HG03045 (cell line): Measurements from ENCODE around the gene KIF13A.
"Not testable (repeated sequence)": the region's sequence is repeated elsewhere in the genome, so short reads cannot be mapped to it uniquely, and the experiment has no call there.

Source experiments
- ATAC-seq: cut with Tn5 transposase; IDR thresholded peaks from one replicate; pipeline ENCODE4 v1.9.1; 2021; ENCODE audit warnings: mild to moderate bottlenecking, moderate library complexity; ENCODE audit not compliant: unreplicated experiment

KIF13A gene

GRCh38 chr6:17878734-17879133 is 108.7 kb downstream of the KIF13A start:
- no peak for ATAC-seq

- ATAC-seq: no peak
Observed at GRCh38 chr6:17877895-17878440, 109.5 kb downstream of the KIF13A start.

GRCh38 chr6:17877196-17877894 is 110.1 kb downstream of the KIF13A start:
- no peak for ATAC-seq

- ATAC-seq: no peak
Observed at GRCh38 chr6:17874753-17875152, 112.7 kb downstream of the KIF13A start.

GRCh38 chr6:17872908-17873307 is 114.5 kb downstream of the KIF13A start:
- no peak for ATAC-seq

GRCh38 chr6:17871836-17872235 is 115.6 kb downstream of the KIF13A start:
- ATAC-seq: no peak

GRCh38 chr6:17871189-17871519 is 116.3 kb downstream of the KIF13A start:
- ATAC-seq: no peak

GRCh38 chr6:17870300-17871188 is 116.9 kb downstream of the KIF13A start:
- ATAC-seq: no peak

- no peak for ATAC-seq
Observed at GRCh38 chr6:17869753-17870050, 117.7 kb downstream of the KIF13A start.

GRCh38 chr6:17869010-17869752 is 118.3 kb downstream of the KIF13A start:
- no peak for ATAC-seq

- ATAC-seq: no peak
Observed at GRCh38 chr6:17867880-17868279, 119.6 kb downstream of the KIF13A start.

- no peak for ATAC-seq
Observed at GRCh38 chr6:17866876-17867444, 120.5 kb downstream of the KIF13A start.

GRCh38 chr6:17865798-17866725 is 121.4 kb downstream of the KIF13A start:
- no peak for ATAC-seq

GRCh38 chr6:17865243-17865642 is 122.2 kb downstream of the KIF13A start:
- ATAC-seq: no peak

- no peak for ATAC-seq
Observed at GRCh38 chr6:17863901-17864754, 123.3 kb downstream of the KIF13A start.

GRCh38 chr6:17861361-17861760 is 126.1 kb downstream of the KIF13A start:
- no peak for ATAC-seq

GRCh38 chr6:17859846-17860245 is 127.6 kb downstream of the KIF13A start:
- ATAC-seq: no peak

- no peak for ATAC-seq
Observed at GRCh38 chr6:17858584-17858983, 128.9 kb downstream of the KIF13A start.

GRCh38 chr6:17857188-17857587 is 130.2 kb downstream of the KIF13A start:
- not testable (repeated sequence) for ATAC-seq
